OCI-LY1 (cell line): Measurements from ENCODE around the gene ANKRD6.

Source experiments
- CTCF ChIP-seq: fragments of 200-600 bp; sonication (generic), shearing (Covaris generic); IDR thresholded peaks from 2 replicates; pipeline ENCODE4 v1.5.1; 2017; ENCODE audit warnings: mild to moderate bottlenecking, antibody characterized with exemption, low read length, moderate library complexity, mixed read lengths
- EZH2 ChIP-seq: fragments of 200-600 bp; sonication (generic), shearing (Covaris generic); IDR thresholded peaks from 2 replicates; pipeline ENCODE4 v1.8.0; 2017; ENCODE audit warnings: borderline replicate concordance, mixed run types, mild to moderate bottlenecking, antibody characterized with exemption, low read length, moderate library complexity, mixed read lengths

- TF ChIP-seq CTCF (peak; percentile 9; the same call in 1 of the 2 replicates), EZH2 (no peak)
These were observed 150.6 kb downstream of the ANKRD6 start for GRCh38 chr6:89583559-89583958.
